Naive thymus-derived CD4-positive, alpha-beta T cell (primary cell): Measurements from ENCODE around the gene PHF14. TPM values are rescaled to one million over a fixed set of nuclear protein-coding genes. Genes with fewer than 3 reads are reported as not detected.

ENCODE experiments used
- ATAC-seq: fragments of 150-1000 bp; cut with Tn5 transposase; 2 replicates; pipeline ENCODE4 v1.10.0; 2021; ENCODE audit warnings: mild to moderate bottlenecking, moderate library complexity
- CTCF ChIA-PET: fragments of 350-600 bp; sonication (Branson Sonifier 250); formaldehyde crosslinking; loops from one replicate; lab custom pipeline; 2021; ENCODE audit warnings: antibody characterized with exemption; lab: Charles Lee
- POLR2A ChIA-PET: fragments of 350-600 bp; sonication (Branson Sonifier 250); formaldehyde crosslinking; loops from one replicate; lab custom pipeline; 2021; ENCODE audit warnings: antibody characterized with exemption, inconsistent platforms; lab: Charles Lee
- DNase-seq, 9 donors: peaks; one replicate each; pipeline versions ENCODE4 v3.0.0 to v3.0.0-alpha.2; 2020 to 2022; ENCODE audit warnings: mixed read lengths in 1 of 9
- H3K27ac ChIP-seq: one replicate; pipeline ENCODE4 v1.7.0; 2013; ENCODE audit warnings: mild to moderate bottlenecking, low read depth, low read length, moderate library complexity
- H3K27me3 ChIP-seq, 2 donors: one replicate each; pipeline ENCODE4 v1.7.0; 2013; ENCODE audit warnings: low read length in 2 of 2, mild to moderate bottlenecking in 2 of 2, moderate library complexity in 2 of 2; ENCODE audit not compliant: control insufficient read depth in 2 of 2, insufficient read depth in 2 of 2
- H3K36me3 ChIP-seq, 3 experiments: 1 replicate in 2 of 3; 2 replicates in 1 of 3; pipeline ENCODE4 v1.7.0; 2013; ENCODE audit warnings: low read length in 3 of 3, mild to moderate bottlenecking in 3 of 3, moderate library complexity in 1 of 3; ENCODE audit not compliant: insufficient read depth in 3 of 3, control insufficient read depth in 2 of 3
- H3K4me1 ChIP-seq, 2 donors: one replicate each; pipeline ENCODE4 v1.7.0; 2013; ENCODE audit warnings: low read length in 2 of 2, mild to moderate bottlenecking in 2 of 2, moderate library complexity in 1 of 2; ENCODE audit not compliant: control insufficient read depth in 2 of 2, insufficient read depth in 2 of 2
- H3K4me3 ChIP-seq: 2 replicates; pipeline ENCODE4 v1.7.0; 2013; ENCODE audit warnings: mild to moderate bottlenecking, low read length
- H3K9me3 ChIP-seq, 3 experiments: 1 replicate in 2 of 3; 2 replicates in 1 of 3; pipeline ENCODE4 v1.7.0; 2013; ENCODE audit warnings: low read length in 3 of 3; ENCODE audit not compliant: control insufficient read depth in 2 of 3
- H3K27ac Mint-ChIP-seq, 9 donors: one replicate each; pipeline ENCODE4 v1.8.0; 2020 to 2022; ENCODE audit warnings: mixed read lengths in 9 of 9, mild to moderate bottlenecking in 8 of 9, moderate library complexity in 5 of 9, inconsistent platforms in 2 of 9
- H3K27me3 Mint-ChIP-seq, 5 donors: one replicate each; pipeline ENCODE4 v1.8.0; 2021 to 2022; ENCODE audit warnings: mixed read lengths in 5 of 5, mild to moderate bottlenecking in 1 of 5
- H3K36me3 Mint-ChIP-seq, 5 donors: one replicate each; pipeline ENCODE4 v1.8.0; 2020 to 2022; ENCODE audit warnings: mixed read lengths in 5 of 5, mild to moderate bottlenecking in 3 of 5, inconsistent platforms in 1 of 5
- H3K4me1 Mint-ChIP-seq, 7 donors: one replicate each; pipeline ENCODE4 v1.8.0; 2020 to 2022; ENCODE audit warnings: mixed read lengths in 7 of 7, mild to moderate bottlenecking in 3 of 7, inconsistent platforms in 1 of 7
- H3K4me3 Mint-ChIP-seq, 10 donors: one replicate each; pipeline ENCODE4 v1.8.0; 2020 to 2022; ENCODE audit warnings: mild to moderate bottlenecking in 10 of 10, mixed read lengths in 10 of 10, moderate library complexity in 6 of 10, inconsistent platforms in 2 of 10
- H3K9me3 Mint-ChIP-seq, 11 donors: one replicate each; pipeline ENCODE4 v1.8.0; 2020 to 2022; ENCODE audit warnings: mixed read lengths in 11 of 11, mild to moderate bottlenecking in 4 of 11, inconsistent platforms in 1 of 11, moderate library complexity in 1 of 11
- intact Hi-C, 2 donors: fragments of 100-400 bp; cut with micrococcal nuclease; formaldehyde crosslinking; loops; one replicate each; pipeline ENCODE4 v1.15.1; 2023
- polyA plus RNA-seq, 2 donors: library from polyadenylated mRNA; unstranded; fragments of 300-500 nt; fragmentation: Illumina TruSeq; gene quantifications; one replicate each; pipeline ENCODE4 v1.2.3, GENCODE V29; 2021
- total RNA-seq, 6 experiments: library from RNA in 5 of 6; stranded (reverse) in 5 of 6; gene quantifications; 1 replicate in 5 of 6; 2 replicates in 1 of 6; pipeline ENCODE4 v1.2.3 and lab custom pipeline; 2021 to 2026

PHF14 gene
- total and polyA plus RNA-seq, 7 experiments from 2014 or later, result 9.6 to 41.3 (median 31.2) TPM

DNA sequence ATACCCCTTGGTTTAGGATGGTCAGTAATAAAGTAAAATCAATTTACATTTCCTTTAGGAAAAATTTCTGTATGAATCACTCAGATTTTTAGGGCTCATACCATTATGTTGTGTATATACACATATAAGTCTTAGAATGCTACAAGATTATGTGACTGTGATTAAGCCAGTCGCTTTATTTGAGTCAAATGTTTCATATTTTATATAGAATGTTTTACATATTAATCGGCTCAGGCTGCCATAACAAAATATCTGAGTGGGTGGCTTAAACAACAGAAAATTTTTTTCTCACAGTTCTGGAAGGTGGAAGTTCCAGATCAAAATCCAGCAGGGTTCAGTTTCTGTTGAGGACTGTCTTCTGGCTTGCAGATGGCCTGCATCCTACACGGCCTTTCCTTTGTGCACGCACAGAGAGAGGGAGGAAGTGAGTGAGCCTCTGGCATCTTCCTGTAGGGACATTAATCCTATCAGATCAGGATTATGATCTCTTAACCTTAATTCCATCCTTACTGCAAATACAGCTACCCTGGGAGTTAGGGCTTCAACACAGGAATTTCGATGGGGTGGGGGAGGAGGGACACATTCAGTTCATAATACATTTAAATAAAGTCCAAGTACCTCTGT is 198.0 kb downstream of the PHF14 start:
- H3K27ac Mint-ChIP-seq, result peak overlapping the region in 1 of 9 donors; percentile 1
- DNase-seq (no peak), ATAC-seq (no peak)
- no peaks in the 10 kb centered on the region for H3K36me3 ChIP-seq
- CTCF ChIA-PET, result no interaction called here
- no peaks in the 10 kb centered on the region for H3K9me3 Mint-ChIP-seq
- intact Hi-C loops, result no loop called here
- no peak overlapping the region for H3K4me3 ChIP-seq
- H3K27me3 ChIP-seq, result no peaks in the 10 kb centered on the region
- no peaks in the 10 kb centered on the region for H3K9me3 ChIP-seq
- no peaks in the 10 kb centered on the region for H3K4me1 ChIP-seq
- H3K27me3 Mint-ChIP-seq, result no peaks in the 10 kb centered on the region
- H3K4me3 Mint-ChIP-seq, result no peak overlapping the region
- no peaks in the 10 kb centered on the region for H3K4me1 Mint-ChIP-seq
- H3K36me3 Mint-ChIP-seq, result peaks cover 0 to 3% (median 0%) of the 10 kb centered on the region in 5 donors
- POLR2A ChIA-PET, result no interaction called here
- no peak overlapping the region for H3K27ac ChIP-seq

GRCh38 chr7:11172835-11173234 is 199.2 kb downstream of the PHF14 start:
- POLR2A ChIA-PET, result no interaction called here
- no peak overlapping the region for H3K4me3 ChIP-seq
- H3K27me3 Mint-ChIP-seq, result peaks cover 0 to 3% (median 0%) of the 10 kb centered on the region in 5 donors
- no peak overlapping the region for H3K27ac Mint-ChIP-seq
- H3K36me3 Mint-ChIP-seq, result peaks cover 0 to 3% (median 0%) of the 10 kb centered on the region in 5 donors
- H3K27ac ChIP-seq, result no peak overlapping the region
- intact Hi-C loops, result no loop called here
- no peak for DNase-seq
- no peaks in the 10 kb centered on the region for H3K27me3 ChIP-seq
- no peaks in the 10 kb centered on the region for H3K36me3 ChIP-seq
- H3K4me3 Mint-ChIP-seq, result no peak overlapping the region
- H3K4me1 ChIP-seq, result no peaks in the 10 kb centered on the region
- ATAC-seq, result no peak
- H3K9me3 ChIP-seq, result no peaks in the 10 kb centered on the region
- no peaks in the 10 kb centered on the region for H3K9me3 Mint-ChIP-seq
- CTCF ChIA-PET, result no interaction called here
- H3K4me1 Mint-ChIP-seq, result no peaks in the 10 kb centered on the region

GRCh38 chr7:11175371-11175770 is 201.7 kb downstream of the PHF14 start:
- ATAC-seq (no peak), DNase-seq (no peak)
- Histone ChIP-seq H3K36me3 (no peaks in the 10 kb centered on the region), H3K9me3 (no peaks in the 10 kb centered on the region), H3K27me3 (no peaks in the 10 kb centered on the region), H3K4me1 (no peaks in the 10 kb centered on the region), H3K4me3 (no peak overlapping the region), H3K27ac (no peak overlapping the region)
- ChIA-PET CTCF (no interaction called here), POLR2A (no interaction called here)
- intact Hi-C loops, result no loop called here
- Mint-ChIP-seq H3K27me3 (peaks cover 0 to 3% (median 0%) of the 10 kb centered on the region in 5 donors), H3K27ac (no peak overlapping the region), H3K4me1 (no peaks in the 10 kb centered on the region), H3K4me3 (no peak overlapping the region), H3K36me3 (peaks cover 0 to 3% (median 0%) of the 10 kb centered on the region in 5 donors), H3K9me3 (no peaks in the 10 kb centered on the region)

- Histone ChIP-seq H3K4me3 (no peak overlapping the region), H3K4me1 (no peaks in the 10 kb centered on the region), H3K36me3 (no peaks in the 10 kb centered on the region), H3K27ac (no peak overlapping the region), H3K9me3 (no peaks in the 10 kb centered on the region), H3K27me3 (no peaks in the 10 kb centered on the region)
- Mint-ChIP-seq H3K4me1 (no peaks in the 10 kb centered on the region), H3K27ac (no peak overlapping the region), H3K9me3 (peaks cover 0 to 2% (median 0%) of the 10 kb centered on the region in 11 donors), H3K36me3 (no peaks in the 10 kb centered on the region), H3K4me3 (no peak overlapping the region), H3K27me3 (peaks cover 0 to 3% (median 0%) of the 10 kb centered on the region in 5 donors)
- intact Hi-C loops, result no loop called here
- DNase-seq (no peak), ATAC-seq (no peak)
- ChIA-PET CTCF (no interaction called here), POLR2A (no interaction called here)
These were observed 202.2 kb downstream of the PHF14 start for GRCh38 chr7:11175887-11176286.

GRCh38 chr7:11176985-11177555 is 203.4 kb downstream of the PHF14 start:
- no peaks in the 10 kb centered on the region for H3K9me3 ChIP-seq
- H3K27ac ChIP-seq, result no peak overlapping the region
- H3K36me3 ChIP-seq, result no peaks in the 10 kb centered on the region
- ChIA-PET POLR2A (no interaction called here), CTCF (no interaction called here)
- Mint-ChIP-seq H3K27me3 (peaks cover 0 to 3% (median 0%) of the 10 kb centered on the region in 5 donors), H3K9me3 (peaks cover 0 to 2% (median 0%) of the 10 kb centered on the region in 11 donors), H3K4me3 (no peak overlapping the region), H3K36me3 (no peaks in the 10 kb centered on the region), H3K4me1 (no peaks in the 10 kb centered on the region), H3K27ac (no peak overlapping the region)
- no peaks in the 10 kb centered on the region for H3K27me3 ChIP-seq
- H3K4me1 ChIP-seq, result no peaks in the 10 kb centered on the region
- ATAC-seq (no peak), DNase-seq (no peak)
- intact Hi-C loops, result no loop called here
- H3K4me3 ChIP-seq, result no peak overlapping the region

DNA sequence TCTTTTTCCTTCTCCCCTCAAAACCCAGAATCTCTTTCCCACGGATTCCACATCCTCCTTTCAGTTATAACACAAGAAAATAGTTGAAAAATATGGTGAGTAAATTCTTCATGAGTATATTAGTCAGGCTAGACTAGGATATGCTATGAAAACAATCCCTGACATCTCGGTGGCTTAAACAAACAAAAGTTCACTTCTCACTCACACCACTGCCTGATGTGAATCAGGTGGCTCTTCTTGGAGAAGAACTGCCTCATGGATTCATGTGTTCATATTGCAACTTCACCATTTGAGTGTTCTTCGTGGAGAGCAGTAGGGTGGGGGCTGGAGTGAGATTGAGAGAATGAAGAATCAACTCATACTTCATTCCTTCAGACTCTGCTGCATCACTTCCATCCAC is 204.1 kb downstream of the PHF14 start:
- no peaks in the 10 kb centered on the region for H3K9me3 ChIP-seq

DNA sequence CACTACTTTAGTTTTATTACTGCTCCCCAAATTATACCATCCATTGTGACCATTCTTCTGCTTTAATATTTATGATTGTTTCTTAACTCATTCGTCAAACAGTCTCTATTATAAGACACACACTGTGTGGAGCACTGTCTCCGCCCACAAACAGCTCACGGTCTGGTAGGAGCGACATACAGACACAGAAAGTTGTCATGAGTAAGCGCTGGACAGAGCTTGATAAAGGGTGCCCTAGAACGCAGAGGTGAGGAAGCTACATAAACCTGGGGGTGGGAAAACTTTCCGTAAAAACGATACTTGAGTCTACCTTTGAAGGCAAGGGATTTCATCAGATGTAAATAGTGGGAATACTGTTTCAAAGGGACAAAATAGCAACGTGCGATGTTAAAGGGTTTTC is 207.9 kb downstream of the PHF14 start:
- Mint-ChIP-seq H3K4me3 (no peak overlapping the region), H3K27ac (no peak overlapping the region), H3K27me3 (peaks cover 0 to 12% (median 3%) of the 10 kb centered on the region in 5 donors), H3K4me1 (no peaks in the 10 kb centered on the region), H3K9me3 (peaks cover 0 to 19% (median 6%) of the 10 kb centered on the region in 11 donors), H3K36me3 (peaks cover 0 to 7% (median 0%) of the 10 kb centered on the region in 5 donors)
- DNase-seq (no peak), ATAC-seq (no peak)
- H3K4me3 ChIP-seq, result no peak overlapping the region
- POLR2A ChIA-PET, result no interaction called here
- no peaks in the 10 kb centered on the region for H3K36me3 ChIP-seq
- no peak overlapping the region for H3K27ac ChIP-seq
- CTCF ChIA-PET, result no interaction called here
- no peaks in the 10 kb centered on the region for H3K27me3 ChIP-seq
- H3K9me3 ChIP-seq, result peaks cover 0 to 4% (median 0%) of the 10 kb centered on the region in 3 experiments
- intact Hi-C loops, result no loop called here
- no peaks in the 10 kb centered on the region for H3K4me1 ChIP-seq

More for the DNA sequence above, 204.1 kb downstream of the PHF14 start:
- Mint-ChIP-seq H3K36me3 (no peaks in the 10 kb centered on the region), H3K27ac (no peak overlapping the region), H3K4me1 (no peaks in the 10 kb centered on the region), H3K4me3 (no peak overlapping the region), H3K27me3 (peaks cover 0 to 3% (median 0%) of the 10 kb centered on the region in 5 donors), H3K9me3 (peaks cover 0 to 2% (median 0%) of the 10 kb centered on the region in 11 donors)
- CTCF ChIA-PET, result no interaction called here
- H3K36me3 ChIP-seq, result no peaks in the 10 kb centered on the region
- ATAC-seq, result no peak
- H3K27me3 ChIP-seq, result no peaks in the 10 kb centered on the region
- H3K4me1 ChIP-seq, result no peaks in the 10 kb centered on the region
- H3K4me3 ChIP-seq, result no peak overlapping the region
- DNase-seq, result no peak
- POLR2A ChIA-PET, result no interaction called here
- H3K27ac ChIP-seq, result no peak overlapping the region
- intact Hi-C loops, result no loop called here
